Measurements from ENCODE around the gene SBF2.

Gene SBF2

GRCh38 chr11:9855579-9856287 lies 438.3 kb downstream of the SBF2 start:
- no peak for DNase-seq (ENCODE audit: low read depth in 2 of 2)

- DNase-seq (ENCODE audit: low read depth in 2 of 2) = no peak
Measured at GRCh38 chr11:9853929-9854552, 440.0 kb downstream of the SBF2 start.

- no peak for DNase-seq (ENCODE audit: low read depth in 2 of 2)
Measured at GRCh38 chr11:9852465-9852864, 441.6 kb downstream of the SBF2 start.

- DNase-seq (ENCODE audit: low read depth in 2 of 2) = no peak
Measured at GRCh38 chr11:9851366-9851765, 442.7 kb downstream of the SBF2 start.

- no peak for DNase-seq (ENCODE audit: low read depth in 2 of 2)
Measured at GRCh38 chr11:9850224-9850895, 443.7 kb downstream of the SBF2 start.

GRCh38 chr11:9849389-9849788 lies 444.6 kb downstream of the SBF2 start:
- DNase-seq (ENCODE audit: low read depth in 2 of 2) = no peak

GRCh38 chr11:9847636-9848035 lies 446.4 kb downstream of the SBF2 start:
- DNase-seq (ENCODE audit: low read depth in 2 of 2) = no peak

- DNase-seq (ENCODE audit: low read depth in 2 of 2) = no peak
Measured at GRCh38 chr11:9842923-9843322, 451.1 kb downstream of the SBF2 start.

- no peak for DNase-seq (ENCODE audit: low read depth in 2 of 2)
Measured at GRCh38 chr11:9840460-9841004, 453.5 kb downstream of the SBF2 start.

- DNase-seq (ENCODE audit: low read depth in 2 of 2) = no peak
Measured at GRCh38 chr11:9839550-9839949, 454.5 kb downstream of the SBF2 start.

- no peak for DNase-seq (ENCODE audit: low read depth in 2 of 2)
Measured at GRCh38 chr11:9838961-9839360, 455.1 kb downstream of the SBF2 start.

- DNase-seq (ENCODE audit: low read depth in 2 of 2) = no peak
Measured at GRCh38 chr11:9838229-9838628, 455.8 kb downstream of the SBF2 start.

- DNase-seq (ENCODE audit: low read depth in 2 of 2) = no peak
Measured at GRCh38 chr11:9834291-9834690, 459.7 kb downstream of the SBF2 start.

GRCh38 chr11:9831122-9831521 lies 462.9 kb downstream of the SBF2 start:
- DNase-seq (ENCODE audit: low read depth in 2 of 2) = no peak

- DNase-seq (ENCODE audit: low read depth in 2 of 2) = no peak
Measured at GRCh38 chr11:9827708-9828107, 466.3 kb downstream of the SBF2 start.

- no peak for DNase-seq (ENCODE audit: low read depth in 2 of 2)
Measured at GRCh38 chr11:9826390-9826789, 467.6 kb downstream of the SBF2 start.

- DNase-seq (ENCODE audit: low read depth in 2 of 2) = no peak
Measured at GRCh38 chr11:9825895-9826294, 468.1 kb downstream of the SBF2 start.

GRCh38 chr11:9825315-9825714 lies 468.7 kb downstream of the SBF2 start:
- DNase-seq (ENCODE audit: low read depth in 2 of 2) = no peak

GRCh38 chr11:9823887-9824385 lies 470.1 kb downstream of the SBF2 start:
- DNase-seq (ENCODE audit: low read depth in 2 of 2) = no peak

- no peak for DNase-seq (ENCODE audit: low read depth in 2 of 2)
Measured at GRCh38 chr11:9823439-9823838, 470.6 kb downstream of the SBF2 start.

GRCh38 chr11:9821008-9821752 lies 472.8 kb downstream of the SBF2 start:
- no peak for DNase-seq (ENCODE audit: low read depth in 2 of 2)

GRCh38 chr11:9820260-9820659 lies 473.8 kb downstream of the SBF2 start:
- no peak for DNase-seq (ENCODE audit: low read depth in 2 of 2)
